Ovary (tissue), 9 donors: ENCODE measurements around the gene KRT33B. TPM values are rescaled to one million over a fixed set of nuclear protein-coding genes. Genes with fewer than 3 reads are reported as not detected.
"Not testable (repeated sequence)": the region's sequence is repeated elsewhere in the genome, so short reads cannot be mapped to it uniquely, and the experiment has no call there.

ENCODE experiments used
- DNase-seq, 5 donors: peaks; one replicate each; pipeline ENCODE4 v3.0.0-alpha.2; 2019 to 2020
- H3K27ac ChIP-seq, 2 donors: fragments of 200-600 bp; one replicate each; pipeline versions ENCODE4 v1.5.1 to v1.8.0; 2019 to 2022
- H3K27me3 ChIP-seq: fragments of 200-600 bp; one replicate; pipeline ENCODE4 v1.8.0; 2022
- H3K36me3 ChIP-seq: fragments of 200-600 bp; sonication (generic); one replicate; pipeline ENCODE4 v1.5.1; 2019
- H3K4me1 ChIP-seq: one replicate; pipeline ENCODE4 v1.8.1; 2013; ENCODE audit warnings: mild to moderate bottlenecking, moderate library complexity; ENCODE audit not compliant: insufficient read depth
- H3K4me3 ChIP-seq: fragments of 200-600 bp; sonication (generic); one replicate; pipeline ENCODE4 v1.5.1; 2017
- H3K9me3 ChIP-seq, 2 donors: fragments of 200-600 bp in 1 of 2; sonication (generic) in 1 of 2; one replicate each; pipeline versions ENCODE4 v1.5.1 to v1.8.1; 2013 to 2019; ENCODE audit warnings: mild to moderate bottlenecking in 1 of 2, moderate library complexity in 1 of 2
- CTCF ChIP-seq, 3 donors: fragments of 450-650 bp in 2 of 3; fragments of 200-600 bp in 1 of 3; IDR thresholded peaks; one replicate each; pipeline versions ENCODE4 v1.5.1 to v1.8.0; 2016 to 2022; ENCODE audit warnings: antibody characterized with exemption in 3 of 3, mild to moderate bottlenecking in 1 of 3
- EP300 ChIP-seq: sonication (generic); formaldehyde crosslinking; IDR thresholded peaks from one replicate; pipeline ENCODE4 v1.6.1; 2017; ENCODE audit warnings: antibody characterized with exemption
- POLR2A ChIP-seq: fragments of 450-650 bp; IDR thresholded peaks from one replicate; pipeline ENCODE4 v1.6.1; 2017; ENCODE audit warnings: antibody characterized with exemption, mild to moderate bottlenecking, moderate library complexity
- WGBS, 3 donors: extraction: QIAGEN DNeasy Blood & Tissue Kit in 1 of 3; methylation state at CpG; one replicate each; pipeline versions ENCODE4 v1.1.5 to v1.1.7; 2013 to 2017; 5-methylcytosine and 5-hydroxymethylcytosine counted together
- intact Hi-C, 4 donors: fragments of 100-400 bp; cut with DNase I; formaldehyde crosslinking; loops; one replicate each; pipeline versions ENCODE4 v1.11.0 to v1.15.1; 2022 to 2023
- polyA plus RNA-seq, 2 donors: library from polyadenylated mRNA; stranded (reverse); fragments of 200-250 nt in 1 of 2; fragments of 350-450 nt in 1 of 2; fragmentation: Illumina TruSeq in 1 of 2; extraction: RNeasy Lipid Tissue Mini Kit (QIAGEN cat#74804) in 1 of 2; gene quantifications; one replicate each; pipeline ENCODE4 v1.2.3, GENCODE V29; 2013 to 2014
- total RNA-seq, 7 donors: library from RNA; depleted of rRNA in 2 of 7; stranded (reverse); fragments of >200 nt in 2 of 7; fragmentation: NEBNext Ultra II Directional in 3 of 7; extraction: Animal tissue kit (Norgen Biotek cat#: 25700) in 3 of 7; gene quantifications; one replicate each; pipeline versions ENCODE4 v1.1.0 to v1.2.4, GENCODE V29; 2016 to 2023
- donor health status: DM: no; HTN: no; CAD: no; lungs with moderate emphysema.
- donor health status: DM: no; HTN: no; CAD: no.
- donor health status: Bipolar disorder and iron deficiency.
- donor health status: DM: yes; HTN: yes; CAD: no.
- donor health status: DM: no; HTN: no; CAD: no.
- donor health status: DM: yes; HTN: yes; CAD: no.

KRT33B gene
- total and polyA plus RNA-seq, 9 donors = not detected

- Histone ChIP-seq H3K4me3 (no peak overlapping the region), H3K4me1 (peaks cover 1% of the 10 kb centered on the region), H3K27me3 (no peaks in the 10 kb centered on the region), H3K9me3 (no peaks in the 10 kb centered on the region), H3K27ac (no peak overlapping the region), H3K36me3 (no peaks in the 10 kb centered on the region)
- 79 to 82% (median 82%) methylated on average over 4 of the region's 4 CpGs for WGBS, 3 donors
- DNase-seq = no peak
- TF ChIP-seq POLR2A = no peak
- no peak for TF ChIP-seq CTCF (IDR thresholded peaks at IDR 0.05)
- no peak for TF ChIP-seq EP300
- intact Hi-C loops = no loop called here
Measured at GRCh38 chr17:41387670-41388069, 18.1 kb upstream of the KRT33B start.

GRCh38 chr17:41386227-41386626 lies 16.6 kb upstream of the KRT33B start:
- 93 to 97% (median 95%) methylated on average over 1 of the region's 1 CpG for WGBS, 3 donors
- H3K27me3 ChIP-seq = no peaks in the 10 kb centered on the region
- no peaks in the 10 kb centered on the region for H3K36me3 ChIP-seq
- no peak overlapping the region for H3K4me3 ChIP-seq
- intact Hi-C loops = no loop called here
- no peak for DNase-seq
- no peaks in the 10 kb centered on the region for H3K9me3 ChIP-seq
- H3K4me1 ChIP-seq = no peaks in the 10 kb centered on the region
- no peak for TF ChIP-seq EP300
- no peak for TF ChIP-seq POLR2A
- TF ChIP-seq CTCF (IDR thresholded peaks at IDR 0.05) = no peak
- no peak overlapping the region for H3K27ac ChIP-seq

- Histone ChIP-seq H3K27me3 (no peaks in the 10 kb centered on the region), H3K4me1 (no peaks in the 10 kb centered on the region), H3K36me3 (no peaks in the 10 kb centered on the region), H3K4me3 (no peak overlapping the region), H3K27ac (no peak overlapping the region), H3K9me3 (no peaks in the 10 kb centered on the region)
- intact Hi-C loops = no loop called here
- TF ChIP-seq CTCF (IDR thresholded peaks at IDR 0.05) (no peak), EP300 (no peak), POLR2A (no peak)
- DNase-seq = no peak
- 93 to 98% (median 97%) methylated on average over 1 of the region's 1 CpG for WGBS, 3 donors
Measured at GRCh38 chr17:41383690-41384089, 14.1 kb upstream of the KRT33B start.

- 75 to 100% (median 96%) methylated on average over 1 of the region's 1 CpG for WGBS, 3 donors
- H3K4me3 ChIP-seq = no peak overlapping the region
- TF ChIP-seq CTCF (IDR thresholded peaks at IDR 0.05) (no peak), EP300 (no peak), POLR2A (no peak)
- no peaks in the 10 kb centered on the region for H3K9me3 ChIP-seq
- intact Hi-C loops = no loop called here
- no peak overlapping the region for H3K27ac ChIP-seq
- H3K36me3 ChIP-seq = no peaks in the 10 kb centered on the region
- H3K27me3 ChIP-seq = no peaks in the 10 kb centered on the region
- peaks cover 3% of the 10 kb centered on the region for H3K4me1 ChIP-seq
- no peak for DNase-seq
Measured at GRCh38 chr17:41382394-41382793, 12.8 kb upstream of the KRT33B start.

- DNase-seq, H3K4me3 ChIP-seq: not testable (repeated sequence)
- 93 to 96% (median 96%) methylated on average over 13 of the region's 13 CpGs for WGBS, 3 donors
Measured at GRCh38 chr17:41381943-41382342, 12.3 kb upstream of the KRT33B start, which contains the start of gene KRT34. KRT34 (minus strand) TSS chr17:41382306; CDS start chr17:41382246, 60 bp downstream.

GRCh38 chr17:41380091-41380490 lies 10.5 kb upstream of the KRT33B start:
- WGBS, 3 donors = 94 to 98% (median 97%) methylated on average over 7 of the region's 7 CpGs
- H3K4me3 ChIP-seq, intact Hi-C loops, H3K4me1 ChIP-seq, H3K27ac ChIP-seq, H3K27me3 ChIP-seq, H3K36me3 ChIP-seq, DNase-seq, H3K9me3 ChIP-seq: not testable (repeated sequence)

More at GRCh38 chr17:41381943-41382342, 12.3 kb upstream of the KRT33B start, which contains the start of gene KRT34:
- H3K27ac ChIP-seq, H3K36me3 ChIP-seq, intact Hi-C loops, H3K9me3 ChIP-seq, H3K4me1 ChIP-seq, H3K27me3 ChIP-seq: not testable (repeated sequence)
